DND-41 (cell line): ENCODE data around the gene MT1HL1.

Source experiments
- ATAC-seq: fragments of 200-7000 bp; cut with Tn5 transposase; 3 replicates; pipeline ENCODE4 v1.9.1; 2021; ENCODE audit warnings: low read depth; ENCODE audit not compliant: insufficient read depth
- DNase-seq: peaks from one replicate; pipeline ENCODE4 v3.0.0-alpha.2; 2020
- H2AFZ ChIP-seq: 2 replicates; pipeline ENCODE4 v1.6.0; 2012; ENCODE audit warnings: low read depth, low read length
- H3K27ac ChIP-seq: 2 replicates; pipeline ENCODE4 v1.5.1; 2012; ENCODE audit warnings: low read length, inconsistent platforms
- H3K27me3 ChIP-seq: fragments of 200-600 bp; sonication (generic); 2 replicates; pipeline ENCODE4 v1.6.0; 2012; ENCODE audit warnings: low read length, mild to moderate bottlenecking, inconsistent platforms; ENCODE audit not compliant: insufficient read depth, poor library complexity
- H3K36me3 ChIP-seq: 2 replicates; pipeline ENCODE4 v1.5.1; 2012; ENCODE audit warnings: low read length, inconsistent platforms; ENCODE audit not compliant: insufficient read depth
- H3K4me1 ChIP-seq: 2 replicates; pipeline ENCODE4 v1.5.1; 2012; ENCODE audit warnings: mild to moderate bottlenecking, low read length; ENCODE audit not compliant: insufficient read depth
- H3K4me2 ChIP-seq: 2 replicates; pipeline ENCODE4 v1.6.0; 2012; ENCODE audit warnings: mild to moderate bottlenecking, moderate library complexity, low read length, inconsistent platforms; ENCODE audit not compliant: insufficient read depth
- H3K4me3 ChIP-seq, 2 experiments: fragments of 200-600 bp in 1 of 2; shearing (Covaris generic) in 1 of 2; 2 replicates each; pipeline ENCODE4 v1.5.1; 2012 to 2016; ENCODE audit warnings: inconsistent platforms in 2 of 2, low read length in 2 of 2, mild to moderate bottlenecking in 2 of 2, low read depth in 1 of 2, moderate library complexity in 1 of 2
- H3K79me2 ChIP-seq: 2 replicates; pipeline ENCODE4 v1.6.0; 2012; ENCODE audit warnings: low read length, inconsistent platforms; ENCODE audit not compliant: insufficient read depth
- H3K9ac ChIP-seq: 2 replicates; pipeline ENCODE4 v1.6.0; 2012; ENCODE audit warnings: low read depth, mild to moderate bottlenecking, inconsistent platforms, low read length, moderate library complexity
- H3K9me3 ChIP-seq: 2 replicates; pipeline ENCODE4 v1.5.1; 2012; ENCODE audit warnings: low read length, moderate library complexity, mild to moderate bottlenecking, inconsistent platforms; ENCODE audit not compliant: insufficient read depth, severe bottlenecking
- H4K20me1 ChIP-seq: 2 replicates; pipeline ENCODE4 v1.6.0; 2012; ENCODE audit warnings: low read length; ENCODE audit not compliant: insufficient read depth
- EZH2 ChIP-seq: IDR thresholded peaks from 3 replicates; pipeline ENCODE4 v1.6.1; 2012; ENCODE audit warnings: borderline replicate concordance, low read depth, mild to moderate bottlenecking, moderate library complexity, low read length, inconsistent platforms; ENCODE audit not compliant: severe bottlenecking
- TF ChIP-seq, protein P1 (sequence below): IDR thresholded peaks from 2 replicates; pipeline ENCODE4 v1.5.1; 2012; ENCODE audit warnings: borderline replicate concordance, low read length, moderate library complexity, mild to moderate bottlenecking; ENCODE audit not compliant: poor library complexity, severe bottlenecking; ENCODE audit errors: extremely low read depth

Gene MT1HL1

DNA sequence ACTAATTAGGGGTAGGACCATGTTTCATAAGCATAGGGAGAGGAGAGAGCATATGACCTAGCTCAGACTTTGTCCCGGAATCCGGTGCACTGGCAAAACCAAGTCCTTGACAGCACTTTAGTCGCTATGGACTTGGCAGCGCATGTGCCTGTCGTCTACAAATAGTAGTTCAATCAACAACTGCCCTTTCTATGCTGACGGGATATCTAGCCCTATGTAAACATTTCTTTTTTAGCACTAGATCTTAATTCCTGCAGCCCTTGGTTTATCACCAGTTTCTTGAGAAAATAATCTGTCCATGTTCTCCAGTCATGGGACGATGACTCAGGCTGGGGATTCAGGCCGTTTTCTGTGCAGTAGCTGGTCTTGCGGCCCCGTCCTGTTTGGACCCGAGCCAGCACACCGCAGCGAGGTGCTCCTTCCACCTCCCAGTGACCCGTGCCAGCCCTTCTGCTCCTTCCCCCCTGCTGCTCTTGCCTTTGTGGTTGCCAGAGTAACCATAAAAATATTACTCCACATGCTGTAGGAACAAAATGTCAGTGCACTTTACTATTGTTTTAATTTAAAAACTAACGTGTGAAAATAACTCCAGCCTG, 8.6 kb upstream of the MT1HL1 start:
- no peaks in the 10 kb centered on the region for H4K20me1 ChIP-seq
- H3K9ac ChIP-seq = no peak overlapping the region
- TF ChIP-seq EZH2 = no peak
- TF ChIP-seq, protein P1, sequence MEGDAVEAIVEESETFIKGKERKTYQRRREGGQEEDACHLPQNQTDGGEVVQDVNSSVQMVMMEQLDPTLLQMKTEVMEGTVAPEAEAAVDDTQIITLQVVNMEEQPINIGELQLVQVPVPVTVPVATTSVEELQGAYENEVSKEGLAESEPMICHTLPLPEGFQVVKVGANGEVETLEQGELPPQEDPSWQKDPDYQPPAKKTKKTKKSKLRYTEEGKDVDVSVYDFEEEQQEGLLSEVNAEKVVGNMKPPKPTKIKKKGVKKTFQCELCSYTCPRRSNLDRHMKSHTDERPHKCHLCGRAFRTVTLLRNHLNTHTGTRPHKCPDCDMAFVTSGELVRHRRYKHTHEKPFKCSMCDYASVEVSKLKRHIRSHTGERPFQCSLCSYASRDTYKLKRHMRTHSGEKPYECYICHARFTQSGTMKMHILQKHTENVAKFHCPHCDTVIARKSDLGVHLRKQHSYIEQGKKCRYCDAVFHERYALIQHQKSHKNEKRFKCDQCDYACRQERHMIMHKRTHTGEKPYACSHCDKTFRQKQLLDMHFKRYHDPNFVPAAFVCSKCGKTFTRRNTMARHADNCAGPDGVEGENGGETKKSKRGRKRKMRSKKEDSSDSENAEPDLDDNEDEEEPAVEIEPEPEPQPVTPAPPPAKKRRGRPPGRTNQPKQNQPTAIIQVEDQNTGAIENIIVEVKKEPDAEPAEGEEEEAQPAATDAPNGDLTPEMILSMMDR = no peak
- no peaks in the 10 kb centered on the region for H3K79me2 ChIP-seq
- no peaks in the 10 kb centered on the region for H3K36me3 ChIP-seq
- H3K4me3 ChIP-seq = no peak overlapping the region
- no peak for ATAC-seq
- H3K4me1 ChIP-seq = no peaks in the 10 kb centered on the region
- no peak overlapping the region for H2AFZ ChIP-seq
- no peaks in the 10 kb centered on the region for H3K27me3 ChIP-seq
- no peak for DNase-seq
- H3K27ac ChIP-seq = no peak overlapping the region
- no peaks in the 10 kb centered on the region for H3K9me3 ChIP-seq
- H3K4me2 ChIP-seq = no peak overlapping the region

DNA sequence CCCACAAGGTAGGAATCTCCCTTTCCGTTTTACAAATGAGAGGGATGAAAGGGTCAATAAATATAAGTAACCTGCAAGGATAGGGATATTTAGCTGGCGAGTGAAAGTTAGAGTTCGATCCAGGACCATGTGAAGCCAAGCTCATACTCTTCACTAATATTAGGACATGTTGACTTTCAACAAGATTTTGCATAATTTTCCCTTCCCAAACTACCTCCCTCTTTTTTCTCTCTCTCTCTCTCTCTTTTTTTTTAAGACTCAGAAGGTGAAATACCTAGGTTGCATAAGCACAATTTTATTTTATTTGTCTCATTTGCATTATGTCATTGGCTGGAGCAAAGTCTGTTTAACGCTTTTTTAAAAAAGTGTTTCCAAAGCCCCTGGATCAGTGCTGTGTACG, 8.1 kb upstream of the MT1HL1 start:
- Histone ChIP-seq H3K4me3 (no peak overlapping the region), H3K4me2 (no peak overlapping the region)
- TF ChIP-seq, protein P1 = no peak
- TF ChIP-seq EZH2 = no peak

DNA sequence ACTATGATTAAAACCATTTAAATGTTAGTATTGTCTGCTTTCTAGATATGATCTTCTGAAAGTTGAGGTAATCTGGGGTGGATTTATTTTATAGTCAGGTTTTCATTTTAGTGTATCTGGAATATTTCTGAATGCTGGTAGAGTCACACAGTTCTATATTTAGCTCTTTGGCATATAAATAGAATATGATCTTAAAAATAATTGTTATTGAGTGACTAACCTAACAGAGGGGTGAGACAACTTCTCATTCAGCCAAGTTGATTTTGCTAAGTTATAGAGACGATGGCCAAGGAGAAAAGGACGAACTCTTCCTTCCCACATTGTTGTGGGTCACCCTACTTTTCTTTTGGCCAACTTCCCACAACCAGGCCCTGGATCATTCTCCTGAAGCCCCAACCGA, 7.2 kb upstream of the MT1HL1 start:
- H3K36me3 ChIP-seq = no peaks in the 10 kb centered on the region
- H3K27ac ChIP-seq = no peak overlapping the region
- ATAC-seq (no peak), DNase-seq (no peak)
- H3K4me2 ChIP-seq = no peak overlapping the region
- no peak overlapping the region for H3K4me3 ChIP-seq
- no peaks in the 10 kb centered on the region for H3K27me3 ChIP-seq
- no peaks in the 10 kb centered on the region for H4K20me1 ChIP-seq
- no peak overlapping the region for H3K9ac ChIP-seq
- TF ChIP-seq, protein P1 = no peak
- TF ChIP-seq EZH2 = no peak
- H3K79me2 ChIP-seq = no peaks in the 10 kb centered on the region
- H3K4me1 ChIP-seq = no peaks in the 10 kb centered on the region
- H3K9me3 ChIP-seq = no peaks in the 10 kb centered on the region
- no peak overlapping the region for H2AFZ ChIP-seq

More for the DNA sequence above, 8.1 kb upstream of the MT1HL1 start:
- H3K79me2 ChIP-seq = no peaks in the 10 kb centered on the region
- no peaks in the 10 kb centered on the region for H3K36me3 ChIP-seq
- no peak overlapping the region for H3K27ac ChIP-seq
- H2AFZ ChIP-seq = no peak overlapping the region
- no peak for DNase-seq
- no peaks in the 10 kb centered on the region for H3K9me3 ChIP-seq
- no peaks in the 10 kb centered on the region for H4K20me1 ChIP-seq
- no peak overlapping the region for H3K9ac ChIP-seq
- H3K4me1 ChIP-seq = no peaks in the 10 kb centered on the region
- no peaks in the 10 kb centered on the region for H3K27me3 ChIP-seq
- ATAC-seq = no peak
